H9 (cell line): ENCODE results near the gene CFAP91. TPM values are rescaled to one million over a fixed set of nuclear protein-coding genes. Genes with fewer than 3 reads are reported as not detected.

Experiments used
- DNase-seq: peaks from one replicate; pipeline ENCODE4 v3.0.0-alpha.2; 2017
- H2AFZ ChIP-seq: one replicate; pipeline ENCODE4 v1.6.1; 2013; ENCODE audit warnings: mild to moderate bottlenecking, low read length, control low read depth, moderate library complexity
- H2AK5ac ChIP-seq: 2 replicates; pipeline ENCODE4 v1.6.1; 2013; ENCODE audit warnings: low read length, control low read depth, mixed read lengths; ENCODE audit not compliant: insufficient read length
- H2BK120ac ChIP-seq: one replicate; pipeline ENCODE4 v1.6.1; 2013; ENCODE audit warnings: low read depth, mild to moderate bottlenecking, low read length, control low read depth, inconsistent platforms; ENCODE audit not compliant: poor library complexity, severe bottlenecking
- H2BK12ac ChIP-seq: 2 replicates; pipeline ENCODE4 v1.6.1; 2013; ENCODE audit warnings: low read length, control low read depth, mixed read lengths, low read depth; ENCODE audit not compliant: insufficient read length
- H2BK15ac ChIP-seq: 2 replicates; pipeline ENCODE4 v1.6.1; 2013; ENCODE audit warnings: low read depth, low read length, control low read depth
- H2BK20ac ChIP-seq: one replicate; pipeline ENCODE4 v1.6.1; 2013; ENCODE audit warnings: low read depth, mild to moderate bottlenecking, low read length, control low read depth, inconsistent platforms; ENCODE audit not compliant: poor library complexity, severe bottlenecking
- H2BK5ac ChIP-seq: 2 replicates; pipeline ENCODE4 v1.6.1; 2013; ENCODE audit warnings: low read length, control low read depth, mixed read lengths; ENCODE audit not compliant: insufficient read length
- H3K14ac ChIP-seq: 2 replicates; pipeline ENCODE4 v1.6.1; 2013; ENCODE audit warnings: low read length, control low read depth; ENCODE audit not compliant: insufficient read depth
- H3K18ac ChIP-seq: 2 replicates; pipeline ENCODE4 v1.6.1; 2013; ENCODE audit warnings: low read depth, mild to moderate bottlenecking, mixed read lengths, low read length, control low read depth; ENCODE audit not compliant: insufficient read length
- H3K23ac ChIP-seq: 2 replicates; pipeline ENCODE4 v1.6.1; 2013; ENCODE audit warnings: low read length, control low read depth, mixed read lengths, low read depth; ENCODE audit not compliant: insufficient read length
- H3K23me2 ChIP-seq: 2 replicates; pipeline ENCODE4 v1.6.1; 2013; ENCODE audit warnings: low read depth, mild to moderate bottlenecking, mixed read lengths, low read length, control low read depth; ENCODE audit not compliant: insufficient read length, poor library complexity, severe bottlenecking
- H3K27ac ChIP-seq: 2 replicates; pipeline ENCODE4 v1.5.1; 2013; ENCODE audit warnings: low read length, control low read depth, mixed read lengths, low read depth; ENCODE audit not compliant: insufficient read length
- H3K27me3 ChIP-seq: 2 replicates; pipeline ENCODE4 v1.6.1; 2013; ENCODE audit warnings: low read length, control low read depth, inconsistent platforms; ENCODE audit not compliant: insufficient read depth
- H3K4ac ChIP-seq: 2 replicates; pipeline ENCODE4 v1.6.1; 2013; ENCODE audit warnings: low read depth, mild to moderate bottlenecking, control low read depth, inconsistent platforms, low read length, moderate library complexity
- H3K4me1 ChIP-seq: 2 replicates; pipeline ENCODE4 v1.6.1; 2013; ENCODE audit warnings: low read length, control low read depth, inconsistent platforms; ENCODE audit not compliant: insufficient read depth
- H3K4me2 ChIP-seq: 2 replicates; pipeline ENCODE4 v1.6.1; 2013; ENCODE audit warnings: low read length, control low read depth, mixed read lengths; ENCODE audit not compliant: insufficient read length, insufficient read depth
- H3K56ac ChIP-seq: 2 replicates; pipeline ENCODE4 v1.6.1; 2013; ENCODE audit warnings: low read depth, mild to moderate bottlenecking, mixed read lengths, low read length, control low read depth; ENCODE audit not compliant: insufficient read length
- H3K79me1 ChIP-seq: 2 replicates; pipeline ENCODE4 v1.6.1; 2013; ENCODE audit warnings: low read depth, mild to moderate bottlenecking, moderate library complexity, low read length, control low read depth, inconsistent platforms; ENCODE audit not compliant: insufficient read depth, poor library complexity, severe bottlenecking
- H3K79me2 ChIP-seq: 2 replicates; pipeline ENCODE4 v1.6.1; 2013; ENCODE audit warnings: low read length, control low read depth, inconsistent platforms; ENCODE audit not compliant: insufficient read depth
- H3K9ac ChIP-seq: 2 replicates; pipeline ENCODE4 v1.6.1; 2013; ENCODE audit warnings: low read length, control low read depth, mixed read lengths; ENCODE audit not compliant: insufficient read length; ENCODE audit errors: extremely low read depth
- H3K9me3 ChIP-seq: one replicate; pipeline ENCODE4 v1.6.1; 2013; ENCODE audit warnings: low read depth, low read length, inconsistent platforms; ENCODE audit not compliant: control insufficient read depth
- H3T11ph ChIP-seq: one replicate; pipeline ENCODE4 v1.6.1; 2013; ENCODE audit warnings: mild to moderate bottlenecking, low read length, control low read depth, inconsistent platforms
- H4K20me1 ChIP-seq: one replicate; pipeline ENCODE4 v1.6.1; 2013; ENCODE audit not compliant: control insufficient read depth, insufficient read length, insufficient read depth
- H4K5ac ChIP-seq: 2 replicates; pipeline ENCODE4 v1.6.1; 2013; ENCODE audit warnings: low read depth, mild to moderate bottlenecking, mixed read lengths, low read length, control low read depth; ENCODE audit not compliant: insufficient read length
- H4K8ac ChIP-seq: replicated peaks from 2 replicates; pipeline ENCODE4 v1.6.1; 2013; ENCODE audit warnings: low read length, control low read depth, mixed read lengths, low read depth; ENCODE audit not compliant: insufficient read length
- H4K91ac ChIP-seq: 2 replicates; pipeline ENCODE4 v1.6.1; 2013; ENCODE audit warnings: low read depth, mild to moderate bottlenecking, moderate library complexity, mixed read lengths, low read length, control low read depth; ENCODE audit not compliant: insufficient read length
- H3K27ac Mint-ChIP-seq, 3 experiments: 2 replicates in 2 of 3; 3 replicates in 1 of 3; pipeline ENCODE4 v1.8.0; 2020 to 2021; ENCODE audit warnings: mixed read lengths in 3 of 3, mild to moderate bottlenecking in 1 of 3, moderate library complexity in 1 of 3
- H3K27me3 Mint-ChIP-seq: 2 replicates; pipeline ENCODE4 v1.8.0; 2021; ENCODE audit warnings: low read depth, mild to moderate bottlenecking, moderate library complexity, mixed read lengths
- H3K36me3 Mint-ChIP-seq, 3 experiments: 2 replicates in 2 of 3; 3 replicates in 1 of 3; pipeline ENCODE4 v1.8.0; 2020 to 2021; ENCODE audit warnings: low read depth in 3 of 3, mixed read lengths in 3 of 3; ENCODE audit not compliant: insufficient read depth in 1 of 3
- H3K4me1 Mint-ChIP-seq, 2 experiments: 2 replicates each; pipeline ENCODE4 v1.8.0; 2020; ENCODE audit warnings: mixed read lengths in 2 of 2
- H3K4me3 Mint-ChIP-seq, 2 experiments: 2 replicates in 1 of 2; 3 replicates in 1 of 2; pipeline ENCODE4 v1.8.0; 2020 to 2021; ENCODE audit warnings: mild to moderate bottlenecking in 2 of 2, mixed read lengths in 2 of 2, moderate library complexity in 1 of 2
- H3K9me3 Mint-ChIP-seq, 2 experiments: 2 replicates in 1 of 2; 3 replicates in 1 of 2; pipeline ENCODE4 v1.8.0; 2020; ENCODE audit warnings: mild to moderate bottlenecking in 2 of 2, mixed read lengths in 2 of 2, moderate library complexity in 1 of 2
- CTCF ChIP-seq: fragments of 200-600 bp; sonication (generic); conservative IDR thresholded peaks from 3 replicates; pipeline ENCODE4 v1.8.0; 2021; ENCODE audit warnings: antibody characterized with exemption, mild to moderate bottlenecking
- WGBS: extraction: QIAGEN DNeasy Blood & Tissue Kit; methylation state at CpG from one replicate; pipeline ENCODE4 v1.1.7; 2013; ENCODE audit warnings: missing lambda C conversion rate, low lambda C conversion rate, mixed read lengths; ENCODE audit not compliant: insufficient read length; ENCODE audit errors: extremely low coverage; 5-methylcytosine and 5-hydroxymethylcytosine counted together
- total RNA-seq: library from RNA; stranded (reverse); gene quantifications from 2 replicates; pipeline ENCODE4 v1.2.1, GENCODE V29; 2021

The CFAP91 gene
- total RNA-seq, 1 experiment from 2014 or later: 2.3 TPM

DNA sequence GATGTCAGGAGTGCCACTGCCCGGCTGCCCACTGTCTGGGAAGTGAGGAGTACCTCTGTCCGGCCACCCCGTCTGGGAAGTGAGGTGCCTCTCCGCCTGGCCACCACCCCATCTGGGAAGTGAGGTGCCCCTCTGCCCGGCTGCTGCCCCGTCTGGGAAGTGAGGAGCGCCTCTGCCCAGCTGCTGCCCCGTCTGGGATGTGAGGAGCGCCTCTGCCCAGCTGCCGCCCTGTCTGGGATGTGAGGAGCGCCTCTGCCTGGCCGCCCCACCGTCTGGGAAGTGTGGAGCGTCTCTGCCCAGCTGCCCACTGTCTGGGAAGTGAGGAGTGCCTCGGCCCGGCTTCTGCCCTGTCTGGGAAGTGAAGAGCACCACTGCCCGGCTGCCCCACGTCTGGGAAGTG, 28.9 kb upstream of the CFAP91 start:
- Histone ChIP-seq H3T11ph (no peak overlapping the region), H4K91ac (no peak overlapping the region), H3K23me2 (no peaks in the 10 kb centered on the region), H2BK15ac (no peak overlapping the region), H2BK12ac (no peak overlapping the region), H4K8ac (no peak overlapping the region), H2BK120ac (no peak overlapping the region), H3K27me3 (no peaks in the 10 kb centered on the region), H3K14ac (no peak overlapping the region), H3K18ac (no peak overlapping the region), H3K4ac (no peak overlapping the region), H2AFZ (no peak overlapping the region), H2AK5ac (no peak overlapping the region), H4K20me1 (no peaks in the 10 kb centered on the region), H2BK20ac (no peak overlapping the region), H3K23ac (no peak overlapping the region), H3K27ac (no peak overlapping the region), H3K56ac (no peak overlapping the region), H3K4me1 (no peaks in the 10 kb centered on the region), H3K79me1 (no peaks in the 10 kb centered on the region), H3K4me2 (no peak overlapping the region), H3K9ac (no peak overlapping the region), H4K5ac (no peak overlapping the region), H3K79me2 (peaks cover 5% of the 10 kb centered on the region; the same call in 1 of the 2 replicates), H3K9me3 (no peaks in the 10 kb centered on the region), H2BK5ac (no peak overlapping the region)
- H3K4me3 Mint-ChIP-seq: no peak overlapping the region
- peaks cover 19 to 26% of the 10 kb centered on the region in 2 experiments for H3K4me1 Mint-ChIP-seq
- H3K27me3 Mint-ChIP-seq: no peaks in the 10 kb centered on the region
- no peak for DNase-seq
- peaks cover 11 to 52% (median 51%) of the 10 kb centered on the region in 3 experiments for H3K36me3 Mint-ChIP-seq
- H3K9me3 Mint-ChIP-seq: no peaks in the 10 kb centered on the region
- TF ChIP-seq CTCF: no peak
- H3K27ac Mint-ChIP-seq: no peak overlapping the region
- WGBS: no CpG with 5 or more reads among the region's 18 CpGs
